GM12878 (cell line): ENCODE data around the gene IFNLR1. TPM values are rescaled to one million over a fixed set of nuclear protein-coding genes. Genes with fewer than 3 reads are reported as not detected.

ENCODE experiments used
- ATAC-seq: fragments of 200-7000 bp; cut with Tn5 transposase; 3 replicates; pipeline ENCODE4 v1.9.1; 2020; ENCODE audit warnings: mild to moderate bottlenecking, moderate library complexity
- BruUV-seq: library from RNA; stranded (reverse); fragments of 400-500 nt; replicated peaks from 2 replicates; lab custom pipeline; 2021; lab: Mats Ljungman, UMichigan
- CTCF ChIA-PET: fragments of 300-600 bp; sonication (Branson Sonifier 250); formaldehyde crosslinking; extraction: SDS; loops from one replicate; lab custom pipeline; 2021; ENCODE audit warnings: inconsistent platforms; lab: Yijun Ruan, JAX
- POLR2A ChIA-PET: fragments of 350-600 bp; formaldehyde crosslinking; extraction: SDS; loops from one replicate; lab custom pipeline; 2021; ENCODE audit warnings: inconsistent platforms; lab: Charles Lee
- RAD21 ChIA-PET: fragments of 300-600 bp; sonication (Branson Sonifier 250); formaldehyde crosslinking; loops from one replicate; lab custom pipeline; 2023; ENCODE audit warnings: antibody characterized with exemption; ENCODE audit not compliant: unreplicated experiment; lab: Charles Lee
- SMC1A ChIA-PET: fragments of 300-600 bp; sonication (Branson Sonifier 250); formaldehyde crosslinking; loops from one replicate; lab custom pipeline; 2023; ENCODE audit not compliant: unreplicated experiment, uncharacterized antibody; lab: Charles Lee
- DNase-seq: peaks from one replicate; pipeline ENCODE4 v3.0.0-alpha.2; 2011; ENCODE audit warnings: low read depth, low spot score
- FAIRE-seq: peaks from 3 replicates; lab custom pipeline; 2011; peaks lifted over from hg19 to GRCh38; lab: Jason Lieb, UNC
- H2AFZ ChIP-seq: 2 replicates; pipeline ENCODE4 v1.6.0; 2011; ENCODE audit warnings: low read depth, low read length, control low read depth; ENCODE audit not compliant: control insufficient read depth
- H3K27ac ChIP-seq: 2 replicates; pipeline ENCODE4 v1.5.1; 2011; ENCODE audit warnings: control low read depth; ENCODE audit not compliant: control insufficient read depth, insufficient read depth
- H3K27me3 ChIP-seq, 2 experiments: replicated peaks in 1 of 2; 2 replicates each; pipeline versions ENCODE4 v1.6.0 to v1.6.1; 2011; ENCODE audit warnings: low read length in 1 of 2; ENCODE audit not compliant: control insufficient read depth in 2 of 2, insufficient read depth in 2 of 2
- H3K36me3 ChIP-seq, 2 experiments: 2 replicates each; pipeline ENCODE4 v1.5.1; 2011; ENCODE audit warnings: low read length in 1 of 2; ENCODE audit not compliant: control insufficient read depth in 2 of 2, insufficient read depth in 2 of 2
- H3K4me1 ChIP-seq: 2 replicates; pipeline ENCODE4 v1.6.1; 2011; ENCODE audit warnings: mild to moderate bottlenecking, low read length, moderate library complexity, mixed read lengths; ENCODE audit not compliant: control insufficient read depth, insufficient read depth
- H3K4me2 ChIP-seq: 2 replicates; pipeline ENCODE4 v1.6.0; 2011; ENCODE audit warnings: control low read depth; ENCODE audit not compliant: control insufficient read depth, insufficient read depth
- H3K4me3 ChIP-seq: fragments of 200-600 bp; sonication (generic); 2 replicates; pipeline ENCODE4 v1.5.1; 2016
- H3K79me2 ChIP-seq: 2 replicates; pipeline ENCODE4 v1.6.0; 2011; ENCODE audit warnings: low read length; ENCODE audit not compliant: control insufficient read depth, insufficient read depth
- H3K9ac ChIP-seq: 2 replicates; pipeline ENCODE4 v1.8.0; 2011; ENCODE audit warnings: low read length, control low read depth, mixed read lengths; ENCODE audit not compliant: control insufficient read depth, insufficient read depth
- H3K9me3 ChIP-seq: replicated peaks from 3 replicates; pipeline ENCODE4 v1.5.1; 2011; ENCODE audit warnings: mild to moderate bottlenecking, low read length; ENCODE audit not compliant: control insufficient read depth, insufficient read depth
- H4K20me1 ChIP-seq: 2 replicates; pipeline ENCODE4 v1.6.0; 2011; ENCODE audit not compliant: control insufficient read depth, insufficient read depth
- BRCA1 ChIP-seq: IDR thresholded peaks from 2 replicates; pipeline ENCODE4 v1.6.1; 2011; ENCODE audit warnings: low read depth, low read length, improper control_type of control experiment
- CHD4 ChIP-seq: fragments of 200-600 bp; sonication (generic); IDR thresholded peaks from 2 replicates; pipeline ENCODE4 v1.6.1; 2016; ENCODE audit warnings: mild to moderate bottlenecking
- CTCF ChIP-seq, 3 experiments: IDR thresholded peaks in 2 of 3; conservative IDR thresholded peaks in 1 of 3; 2 replicates each; pipeline ENCODE4 v1.5.1; 2011; ENCODE audit warnings: low read depth in 3 of 3, low read length in 3 of 3, mild to moderate bottlenecking in 3 of 3, control low read depth in 2 of 3, moderate library complexity in 2 of 3, inconsistent platforms in 1 of 3, mixed read lengths in 1 of 3; ENCODE audit not compliant: control insufficient read depth in 2 of 3, insufficient read depth in 1 of 3; ENCODE audit errors: extremely low read depth in 1 of 3
- EZH2 ChIP-seq: IDR thresholded peaks from 2 replicates; pipeline ENCODE4 v1.6.1; 2012; ENCODE audit warnings: low read depth, mild to moderate bottlenecking, control low read depth, inconsistent platforms, low read length, borderline replicate concordance; ENCODE audit not compliant: control insufficient read depth
- HCFC1 ChIP-seq: fragments of 150-350 bp; IDR thresholded peaks from 2 replicates; pipeline ENCODE4 v1.6.1; 2014; ENCODE audit warnings: low read length
- MTA2 ChIP-seq: fragments of 450-650 bp; IDR thresholded peaks from 2 replicates; pipeline ENCODE4 v1.6.1; 2016; ENCODE audit warnings: low read depth, mild to moderate bottlenecking, moderate library complexity
- POLR2AphosphoS5 ChIP-seq: IDR thresholded peaks from 2 replicates; pipeline ENCODE4 v1.6.1; 2011; ENCODE audit warnings: mild to moderate bottlenecking, low read length, inconsistent platforms
- SMAD5 ChIP-seq: IDR thresholded peaks from 2 replicates; pipeline ENCODE4 v1.6.1; 2016; ENCODE audit warnings: antibody characterized with exemption, low read depth
- SPI1 ChIP-seq: IDR thresholded peaks from 2 replicates; pipeline ENCODE4 v1.6.1; 2011; ENCODE audit warnings: low read depth, mild to moderate bottlenecking, low read length, moderate library complexity, borderline replicate concordance; ENCODE audit not compliant: insufficient read depth
- SRF ChIP-seq, 2 experiments: IDR thresholded peaks; 2 replicates each; pipeline ENCODE4 v1.6.1; 2011; ENCODE audit warnings: low read depth in 2 of 2, low read length in 2 of 2, mild to moderate bottlenecking in 1 of 2, moderate library complexity in 1 of 2
- TAF1 ChIP-seq: IDR thresholded peaks from 2 replicates; pipeline ENCODE4 v1.6.1; 2011; ENCODE audit warnings: mild to moderate bottlenecking, low read depth, low read length, borderline replicate concordance
- TCF7 ChIP-seq: IDR thresholded peaks from 2 replicates; pipeline ENCODE4 v1.6.1; 2014; ENCODE audit warnings: antibody characterized with exemption, borderline replicate concordance
- WGBS: methylation state at CpG from one replicate; pipeline ENCODE4 v1.1.6; 2016; ENCODE audit warnings: low lambda C conversion rate; ENCODE audit not compliant: insufficient replicate concordance, insufficient coverage; ENCODE audit errors: missing lambda C conversion rate; 5-methylcytosine and 5-hydroxymethylcytosine counted together
- in situ Hi-C: fragments of 300-500 bp; cut with MboI; formaldehyde crosslinking; loops from 9 replicates; pipeline ENCODE4 v1.14.3; 2018; ENCODE audit warnings: mixed read lengths
- intact Hi-C: fragments of 100-400 bp; cut with micrococcal nuclease; formaldehyde crosslinking; loops from one replicate; pipeline ENCODE4 v1.14.2; 2022; ENCODE audit not compliant: unreplicated experiment
- polyA plus RNA-seq, 11 experiments: library from polyadenylated mRNA; depleted of rRNA in 4 of 11; unstranded in 6 of 11; stranded (reverse) in 5 of 11; fragments of >200 nt; fragmentation: Nextera tagmentation in 4 of 11; fragmentation: Illumina TruSeq in 1 of 11; extraction: Ambion mirVana in 4 of 11; extraction: Trizol in 1 of 11; gene quantifications; 1 replicate in 1 of 11; 2 replicates in 10 of 11; pipeline versions ENCODE4 v1.2.1 to v1.2.3, GENCODE V29; 2011 to 2016; ENCODE audit warnings: inconsistent platforms in 2 of 11, missing spikeins in 2 of 11, low read depth in 1 of 11
- total RNA-seq, 4 experiments: library from RNA; depleted of rRNA in 3 of 4; stranded (reverse); fragments of >200 nt in 3 of 4; fragmentation: Illumina TruSeq in 1 of 4; extraction: Trizol in 1 of 4; gene quantifications; 2 replicates each; pipeline versions ENCODE4 v1.2.1 to v1.2.3, GENCODE V29; 2013 to 2021
- TF ChIP-seq, protein P1 (sequence below): fragments of 450-650 bp; formaldehyde crosslinking; IDR thresholded peaks from 2 replicates; pipeline ENCODE4 v1.4.0; 2020; ENCODE audit warnings: mild to moderate bottlenecking, moderate library complexity

IFNLR1 gene
- total and polyA plus RNA-seq, 10 of the 15 experiments (the other 5 are each of a cell fraction or from before 2014, with no cell fraction given): 0.31 to 5.6 (median 3.9) TPM

GRCh38 chr1:24138476-24139221 is 48.4 kb downstream of the IFNLR1 start:
- ChIA-PET SMC1A (no interaction called here), CTCF (interaction anchor here (0.8 kb wide), 1 partner anchor 252 kb away, joined by 3 read pairs; no protein-coding TSS in a partner anchor), POLR2A (no interaction called here), RAD21 (no interaction called here)
- intact Hi-C loops (no loop called here), in situ Hi-C loops (no loop called here)
- WGBS: 42% methylated on average over 13 of the region's 13 CpGs
- no peak for ATAC-seq
- no peaks in the 10 kb centered on the region for H4K20me1 ChIP-seq
- no peak for TF ChIP-seq HCFC1
- no peak for TF ChIP-seq SRF (IDR thresholded peaks at IDR 0.05; ENCODE audit: low read depth in 2 of 2, low read length in 2 of 2)
- TF ChIP-seq, protein P1, sequence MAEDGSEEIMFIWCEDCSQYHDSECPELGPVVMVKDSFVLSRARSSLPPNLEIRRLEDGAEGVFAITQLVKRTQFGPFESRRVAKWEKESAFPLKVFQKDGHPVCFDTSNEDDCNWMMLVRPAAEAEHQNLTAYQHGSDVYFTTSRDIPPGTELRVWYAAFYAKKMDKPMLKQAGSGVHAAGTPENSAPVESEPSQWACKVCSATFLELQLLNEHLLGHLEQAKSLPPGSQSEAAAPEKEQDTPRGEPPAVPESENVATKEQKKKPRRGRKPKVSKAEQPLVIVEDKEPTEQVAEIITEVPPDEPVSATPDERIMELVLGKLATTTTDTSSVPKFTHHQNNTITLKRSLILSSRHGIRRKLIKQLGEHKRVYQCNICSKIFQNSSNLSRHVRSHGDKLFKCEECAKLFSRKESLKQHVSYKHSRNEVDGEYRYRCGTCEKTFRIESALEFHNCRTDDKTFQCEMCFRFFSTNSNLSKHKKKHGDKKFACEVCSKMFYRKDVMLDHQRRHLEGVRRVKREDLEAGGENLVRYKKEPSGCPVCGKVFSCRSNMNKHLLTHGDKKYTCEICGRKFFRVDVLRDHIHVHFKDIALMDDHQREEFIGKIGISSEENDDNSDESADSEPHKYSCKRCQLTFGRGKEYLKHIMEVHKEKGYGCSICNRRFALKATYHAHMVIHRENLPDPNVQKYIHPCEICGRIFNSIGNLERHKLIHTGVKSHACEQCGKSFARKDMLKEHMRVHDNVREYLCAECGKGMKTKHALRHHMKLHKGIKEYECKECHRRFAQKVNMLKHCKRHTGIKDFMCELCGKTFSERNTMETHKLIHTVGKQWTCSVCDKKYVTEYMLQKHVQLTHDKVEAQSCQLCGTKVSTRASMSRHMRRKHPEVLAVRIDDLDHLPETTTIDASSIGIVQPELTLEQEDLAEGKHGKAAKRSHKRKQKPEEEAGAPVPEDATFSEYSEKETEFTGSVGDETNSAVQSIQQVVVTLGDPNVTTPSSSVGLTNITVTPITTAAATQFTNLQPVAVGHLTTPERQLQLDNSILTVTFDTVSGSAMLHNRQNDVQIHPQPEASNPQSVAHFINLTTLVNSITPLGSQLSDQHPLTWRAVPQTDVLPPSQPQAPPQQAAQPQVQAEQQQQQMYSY (CRISPR knock-in tag): no peak
- TF ChIP-seq CTCF (IDR thresholded peaks at IDR 0.05 in 2 of 3, conservative IDR thresholded peaks at IDR 0.05 in 1 of 3; ENCODE audit: control insufficient read depth in 2 of 3, extremely low read depth in 1 of 3, insufficient read depth in 1 of 3, low read depth in 3 of 3, low read length in 3 of 3): no peak
- no peak for TF ChIP-seq EZH2
- no peak for TF ChIP-seq SMAD5
- TF ChIP-seq CHD4: no peak
- TF ChIP-seq POLR2AphosphoS5: no peak
- TF ChIP-seq BRCA1: no peak
- TF ChIP-seq SPI1: no peak
- no peak for TF ChIP-seq TCF7
- no peak for TF ChIP-seq MTA2
- no peak for TF ChIP-seq TAF1
- H3K36me3 ChIP-seq: no peaks in the 10 kb centered on the region
- H3K4me2 ChIP-seq: no peak overlapping the region
- no peak overlapping the region for H3K27ac ChIP-seq
- no peaks in the 10 kb centered on the region for H3K4me1 ChIP-seq
- H3K9ac ChIP-seq: no peak overlapping the region
- peaks cover 3% of the 10 kb centered on the region; the same call in 1 of the 3 replicates for H3K9me3 ChIP-seq
- no peak for DNase-seq
- no peak overlapping the region for H3K4me3 ChIP-seq
- FAIRE-seq: no peak
- no peak overlapping the region for H2AFZ ChIP-seq
- H3K27me3 ChIP-seq: peaks cover 0 to 3% of the 10 kb centered on the region in 2 experiments; a peak in 2 of 4 replicates
- no TSS peak for BruUV-seq
- no peaks in the 10 kb centered on the region for H3K79me2 ChIP-seq
